Vagina (tissue), 2 donors: Measurements from ENCODE around the gene PC.

Source experiments
- POLR2A ChIP-seq, 2 donors: fragments of 450-650 bp; IDR thresholded peaks; one replicate each; pipeline ENCODE4 v1.6.1; 2017; ENCODE audit warnings: antibody characterized with exemption in 2 of 2, mild to moderate bottlenecking in 2 of 2, moderate library complexity in 2 of 2
- POLR2AphosphoS5 ChIP-seq, 2 donors: sonication (generic); formaldehyde crosslinking; IDR thresholded peaks; one replicate each; pipeline ENCODE4 v1.9.0; 2017; ENCODE audit warnings: antibody characterized with exemption in 2 of 2, mild to moderate bottlenecking in 2 of 2, low read depth in 1 of 2; ENCODE audit not compliant: insufficient read depth in 1 of 2
- TF ChIP-seq, protein P1 (sequence below), 3 experiments: fragments of 450-650 bp in 2 of 3; fragments of 200-600 bp in 1 of 3; sonication (generic) in 1 of 3; IDR thresholded peaks; one replicate each; pipeline ENCODE4 v1.5.1; 2017 to 2019; ENCODE audit warnings: antibody characterized with exemption in 3 of 3, mild to moderate bottlenecking in 2 of 3, moderate library complexity in 2 of 3

DNA sequence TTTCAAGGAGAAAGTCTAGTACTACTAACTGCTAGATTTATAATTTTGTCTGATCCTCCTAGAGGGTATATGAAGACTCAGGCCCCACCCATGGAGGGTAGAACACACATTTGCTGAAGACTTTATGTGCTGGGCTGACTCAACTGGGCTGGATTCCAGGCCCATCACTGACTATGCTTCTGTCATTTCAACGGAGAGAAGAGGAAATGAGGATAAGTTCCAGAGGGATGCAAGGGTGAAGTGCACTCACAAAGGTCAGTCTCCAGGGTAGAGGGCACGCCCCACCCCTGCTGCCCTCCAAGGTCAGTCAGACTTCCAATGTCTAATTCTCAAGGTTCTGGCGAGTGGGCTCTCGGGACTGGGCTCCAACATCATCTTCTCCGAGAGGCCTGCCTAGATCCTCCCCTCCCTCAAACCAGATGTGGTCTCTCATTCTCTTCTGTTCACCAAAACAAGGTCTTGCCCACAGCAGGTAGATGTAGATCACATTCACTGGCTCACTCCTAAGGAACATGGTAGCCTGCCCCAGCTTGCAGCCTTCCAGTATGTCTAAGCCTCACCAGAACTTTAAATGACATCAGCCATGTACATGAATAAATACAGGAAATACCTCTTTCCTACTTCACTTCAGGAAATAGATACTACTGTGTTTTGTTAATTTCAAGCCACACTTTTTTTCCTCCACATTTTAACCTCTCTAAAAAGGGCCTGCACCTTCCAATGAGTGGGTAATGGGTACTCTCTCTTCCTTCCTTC lies 9.7 kb upstream of the PC start:
- TF ChIP-seq, protein P1, sequence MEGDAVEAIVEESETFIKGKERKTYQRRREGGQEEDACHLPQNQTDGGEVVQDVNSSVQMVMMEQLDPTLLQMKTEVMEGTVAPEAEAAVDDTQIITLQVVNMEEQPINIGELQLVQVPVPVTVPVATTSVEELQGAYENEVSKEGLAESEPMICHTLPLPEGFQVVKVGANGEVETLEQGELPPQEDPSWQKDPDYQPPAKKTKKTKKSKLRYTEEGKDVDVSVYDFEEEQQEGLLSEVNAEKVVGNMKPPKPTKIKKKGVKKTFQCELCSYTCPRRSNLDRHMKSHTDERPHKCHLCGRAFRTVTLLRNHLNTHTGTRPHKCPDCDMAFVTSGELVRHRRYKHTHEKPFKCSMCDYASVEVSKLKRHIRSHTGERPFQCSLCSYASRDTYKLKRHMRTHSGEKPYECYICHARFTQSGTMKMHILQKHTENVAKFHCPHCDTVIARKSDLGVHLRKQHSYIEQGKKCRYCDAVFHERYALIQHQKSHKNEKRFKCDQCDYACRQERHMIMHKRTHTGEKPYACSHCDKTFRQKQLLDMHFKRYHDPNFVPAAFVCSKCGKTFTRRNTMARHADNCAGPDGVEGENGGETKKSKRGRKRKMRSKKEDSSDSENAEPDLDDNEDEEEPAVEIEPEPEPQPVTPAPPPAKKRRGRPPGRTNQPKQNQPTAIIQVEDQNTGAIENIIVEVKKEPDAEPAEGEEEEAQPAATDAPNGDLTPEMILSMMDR (IDR thresholded peaks at IDR 0.05) = no peak
- TF ChIP-seq POLR2A (IDR thresholded peaks at IDR 0.05) (no peak), POLR2AphosphoS5 (IDR thresholded peaks at IDR 0.05; ENCODE audit: insufficient read depth in 1 of 2, low read depth in 1 of 2) (no peak)
